ENCODE measurements around the gene TFDP2.
"Not testable (repeated sequence)": the region's sequence is repeated elsewhere in the genome, so short reads cannot be mapped to it uniquely, and the experiment has no call there.

Gene TFDP2

DNA sequence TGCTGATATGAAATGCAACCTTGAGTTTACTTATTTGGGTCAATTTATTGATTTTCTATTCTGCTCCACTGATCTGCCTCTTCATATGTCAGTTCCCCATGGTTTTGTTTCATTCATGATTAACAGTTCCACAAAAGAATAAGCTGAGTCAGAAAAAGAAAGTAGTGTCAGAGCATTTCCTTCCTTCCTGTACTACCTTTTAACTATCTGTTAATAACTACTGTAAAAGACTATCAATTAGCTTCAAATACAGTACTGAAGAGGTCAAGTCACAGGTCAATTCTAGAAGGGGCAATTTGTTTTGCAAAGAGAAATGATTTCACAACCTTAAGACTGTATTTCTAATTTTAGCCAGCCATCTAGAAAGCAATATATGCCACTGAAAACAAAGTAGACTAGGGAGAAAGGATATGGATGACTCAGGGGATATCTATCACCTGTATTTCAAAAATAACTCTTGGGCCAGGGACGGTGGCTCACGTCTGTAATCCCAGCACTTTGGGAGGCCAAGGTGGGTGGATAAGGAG, 129.5 kb downstream of the TFDP2 start:
- no peak for DNase-seq (ENCODE audit: low spot score)

DNA sequence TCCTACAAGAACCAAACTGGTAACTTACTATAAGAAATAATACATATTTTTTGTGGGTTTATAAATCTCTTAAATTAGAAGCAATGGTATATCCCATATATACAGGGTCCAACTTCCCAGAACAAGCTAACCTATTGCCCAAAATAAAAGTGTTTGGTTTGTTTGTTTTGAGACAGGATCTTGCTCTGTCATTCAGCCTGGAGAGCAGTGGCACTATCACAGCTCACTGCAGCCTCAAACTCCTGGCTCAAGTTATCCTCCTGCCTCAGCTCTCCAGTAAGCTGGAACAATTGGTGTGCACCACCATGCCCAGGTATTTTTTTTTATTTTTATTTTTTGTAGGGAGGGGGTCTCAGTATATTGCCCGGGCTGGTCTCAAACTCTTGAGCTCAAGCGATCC, 135.4 kb downstream of the TFDP2 start:
- no peak for DNase-seq (ENCODE audit: low spot score)

DNA sequence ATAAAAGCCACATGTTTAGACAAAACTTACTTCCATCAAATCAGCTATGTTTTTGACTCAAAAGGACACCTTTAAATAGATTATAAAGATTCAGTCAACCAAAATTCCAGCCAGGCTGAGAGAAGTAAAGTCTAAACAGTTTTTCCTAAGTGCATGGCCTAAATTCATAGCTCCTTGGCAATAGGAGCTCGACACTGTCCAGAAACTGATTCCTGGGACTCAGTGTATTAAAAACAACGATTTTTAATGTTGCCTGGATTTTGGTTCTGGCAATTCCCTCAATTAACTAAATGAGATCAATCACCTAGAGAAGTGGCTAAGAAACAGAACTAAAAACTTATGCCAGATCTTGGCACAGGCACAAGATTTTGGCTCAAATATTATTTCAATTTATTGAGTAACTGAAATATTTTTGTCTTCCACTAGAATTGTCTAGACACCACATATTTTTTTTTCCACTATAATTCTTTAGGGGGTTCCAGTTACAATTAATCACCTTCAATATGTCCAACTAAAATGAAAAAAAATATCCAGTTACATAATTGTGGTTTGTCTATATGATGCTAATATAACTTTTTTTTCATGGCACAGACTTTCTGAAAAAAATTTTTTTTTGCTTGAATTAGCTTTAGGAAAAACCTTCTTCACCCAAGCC, 135.9 kb downstream of the TFDP2 start:
- DNase-seq (ENCODE audit: low spot score) = no peak

DNA sequence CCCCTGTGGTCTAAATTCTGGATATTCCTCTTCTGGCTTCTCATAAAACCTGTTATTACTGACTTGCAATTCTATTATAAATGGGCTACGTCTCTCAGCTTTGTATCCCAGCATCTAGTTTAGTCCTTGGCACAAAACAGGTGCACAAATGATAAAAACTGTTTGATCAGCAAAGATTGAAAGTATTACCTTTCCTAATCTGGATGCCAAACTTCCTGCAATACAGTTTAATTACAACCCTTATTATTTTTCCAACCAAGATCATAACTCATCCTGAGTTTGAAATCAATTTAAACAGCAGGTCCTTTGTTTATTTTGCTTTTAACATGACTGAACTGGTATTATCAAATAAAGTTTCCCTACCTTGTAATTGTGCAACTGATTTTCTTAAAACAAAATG, 140.3 kb downstream of the TFDP2 start:
- DNase-seq (ENCODE audit: low spot score) = no peak

DNA sequence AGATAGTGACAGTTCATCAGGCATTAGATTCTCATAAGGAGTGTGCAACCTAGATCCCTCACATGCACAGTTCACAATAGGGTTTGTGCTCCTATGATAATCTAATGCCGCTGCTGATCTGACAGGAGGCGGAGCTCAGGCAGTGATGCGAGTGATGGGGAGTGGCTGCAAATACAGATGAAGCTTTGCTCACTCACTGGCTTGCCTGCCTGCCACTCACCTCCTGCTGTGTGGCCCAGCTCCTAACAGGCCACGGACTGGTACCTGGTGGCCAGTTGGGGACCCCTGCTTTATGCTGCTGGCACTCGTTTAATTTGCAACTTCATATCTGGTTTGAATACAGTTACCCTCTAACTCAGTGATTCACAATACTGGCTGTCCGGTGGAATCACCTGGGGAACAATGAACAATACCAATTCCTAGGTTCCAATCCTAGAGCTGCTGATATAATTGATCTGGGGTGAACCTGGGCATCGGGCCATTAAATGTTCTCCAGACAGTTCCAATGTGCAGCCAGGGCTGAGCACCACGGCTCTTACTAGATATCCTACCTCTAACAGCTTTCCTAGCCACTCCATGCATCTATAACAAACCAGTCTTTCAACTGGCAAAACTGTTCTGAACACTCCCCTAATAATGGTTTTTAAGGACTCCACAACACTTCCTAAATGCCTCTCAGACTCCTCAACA, 141.5 kb downstream of the TFDP2 start:
- DNase-seq (ENCODE audit: low spot score) = no peak

DNA sequence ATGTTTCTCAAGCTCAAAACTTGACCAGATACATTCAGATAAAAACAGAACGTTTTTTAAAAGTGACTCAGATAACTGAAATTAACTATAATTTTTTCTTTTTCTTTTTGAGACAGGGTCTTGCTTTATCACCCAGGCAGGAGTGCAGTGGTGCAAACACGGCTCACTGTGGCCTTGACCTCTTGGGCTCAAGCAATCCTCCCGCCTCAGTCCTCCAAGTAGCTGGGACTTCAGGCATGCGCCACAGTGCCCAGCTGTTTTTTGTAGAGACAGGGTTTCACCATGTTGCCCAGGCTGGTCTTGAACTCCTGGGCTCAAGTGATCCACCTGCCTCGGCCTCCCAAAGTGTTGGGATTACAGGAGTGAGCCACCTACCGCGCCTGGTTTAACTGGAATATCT, 144.4 kb downstream of the TFDP2 start:
- DNase-seq (ENCODE audit: low spot score) = not testable (repeated sequence)

DNA sequence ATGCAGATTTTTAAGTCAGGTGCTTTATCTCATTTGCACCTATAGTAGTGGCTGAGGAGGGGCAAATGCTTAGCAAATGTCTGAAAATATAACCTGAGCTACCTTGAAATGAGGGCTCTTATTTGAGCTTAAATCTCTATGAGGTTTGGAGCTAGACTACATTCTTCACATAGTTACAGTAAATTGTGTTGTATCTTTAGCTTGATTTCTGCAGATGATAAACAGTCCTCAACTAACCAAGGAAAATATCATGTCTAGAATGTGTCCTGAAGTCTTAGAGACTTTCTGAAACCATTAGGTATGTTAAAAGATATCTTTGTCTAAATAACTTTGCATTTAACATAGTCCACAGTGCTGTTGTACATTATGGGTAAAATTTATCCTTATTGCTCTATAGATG, 145.3 kb downstream of the TFDP2 start:
- DNase-seq (ENCODE audit: low spot score) = no peak

DNA sequence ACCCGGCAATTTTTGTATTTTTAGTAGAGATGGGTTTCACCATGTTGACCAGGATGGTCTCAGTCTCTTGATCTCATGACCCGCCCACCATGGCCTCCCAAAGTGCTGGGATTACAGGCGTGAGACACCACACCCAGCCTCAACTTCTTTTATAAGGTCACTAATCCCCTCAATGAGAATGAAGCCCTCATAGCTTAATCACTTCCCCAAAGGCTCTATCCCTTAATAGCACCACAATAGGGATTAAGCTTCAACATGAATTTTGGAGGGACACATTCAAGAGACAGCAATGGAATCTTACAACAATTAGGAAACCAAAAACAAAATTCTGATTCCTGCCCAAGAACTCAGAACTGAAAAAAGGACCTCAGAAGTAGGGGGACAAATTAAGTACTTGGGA, 146.1 kb downstream of the TFDP2 start:
- no peak for DNase-seq (ENCODE audit: low spot score)

DNA sequence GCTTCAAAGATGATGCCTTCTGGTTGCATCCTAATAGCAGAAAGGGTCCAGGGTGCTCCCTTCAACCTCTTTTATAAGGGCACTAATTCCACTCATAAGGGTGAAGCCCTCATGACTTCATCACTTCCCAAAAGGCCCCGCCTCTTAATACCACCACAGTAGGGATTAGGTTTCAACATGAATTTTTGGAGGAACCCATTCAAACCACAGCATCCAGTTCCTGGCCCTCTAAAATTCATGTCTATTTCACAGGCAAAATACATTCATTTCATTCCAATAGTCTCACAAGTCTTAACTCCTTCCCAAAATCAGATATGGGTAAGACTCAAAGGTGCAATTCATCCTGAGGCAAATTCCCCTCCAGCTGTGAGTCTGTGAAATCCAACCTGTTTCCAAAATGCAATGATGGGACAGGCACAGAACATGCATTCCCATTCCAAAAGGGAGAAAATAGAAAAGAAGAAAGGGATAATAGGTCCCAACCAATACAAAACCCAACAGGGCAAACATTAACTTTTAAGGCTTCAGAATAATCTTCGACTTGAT, 148.9 kb downstream of the TFDP2 start:
- DNase-seq (ENCODE audit: low spot score) = no peak

DNA sequence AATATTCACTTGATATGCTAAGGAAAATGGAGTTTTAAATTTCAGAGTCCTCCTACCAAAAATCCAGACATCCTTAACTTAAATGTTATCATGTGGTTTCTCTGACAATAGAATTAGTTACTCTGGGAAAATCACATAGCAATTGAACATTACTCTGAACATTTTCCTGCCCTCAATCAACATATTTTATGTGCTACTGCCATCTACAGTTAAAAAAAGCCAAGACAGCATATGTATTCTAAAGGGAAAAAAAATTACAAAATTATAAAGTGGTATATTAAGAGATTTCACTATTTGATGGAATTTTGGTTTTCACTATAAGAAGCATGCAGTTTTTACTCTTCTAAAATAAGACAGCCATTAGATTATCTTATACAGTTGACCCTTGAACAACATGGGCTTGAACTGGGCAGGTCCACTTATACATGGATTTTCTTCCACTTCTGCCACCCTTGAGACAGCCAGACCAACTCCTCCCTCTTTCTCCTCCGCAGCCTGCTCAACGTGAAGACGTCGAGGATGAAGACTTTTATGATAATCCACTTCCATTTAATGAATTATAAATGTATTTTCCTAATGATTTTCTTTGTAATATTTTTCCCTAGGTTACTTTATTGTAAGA, 150.6 kb downstream of the TFDP2 start:
- no peak for DNase-seq (ENCODE audit: low spot score)

DNA sequence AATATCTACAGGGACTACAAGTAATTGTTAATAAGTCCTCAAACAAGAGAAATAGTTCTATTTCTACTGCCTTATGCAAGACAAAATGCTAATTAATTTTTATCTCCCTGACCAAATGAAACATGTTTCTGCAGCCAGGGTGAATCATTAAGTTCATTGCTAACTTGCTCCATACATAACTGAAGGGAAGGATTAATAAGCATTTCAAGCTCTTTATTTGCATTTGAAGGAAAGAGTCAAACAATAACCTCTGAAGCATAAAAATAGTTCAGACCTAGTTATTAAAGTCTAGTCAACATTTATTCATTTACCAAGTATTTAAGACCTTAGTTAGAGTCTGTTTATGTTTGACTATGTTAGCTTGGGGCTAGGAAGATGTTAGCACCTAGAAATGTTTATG, 152.9 kb downstream of the TFDP2 start:
- DNase-seq (ENCODE audit: low spot score) = no peak

DNA sequence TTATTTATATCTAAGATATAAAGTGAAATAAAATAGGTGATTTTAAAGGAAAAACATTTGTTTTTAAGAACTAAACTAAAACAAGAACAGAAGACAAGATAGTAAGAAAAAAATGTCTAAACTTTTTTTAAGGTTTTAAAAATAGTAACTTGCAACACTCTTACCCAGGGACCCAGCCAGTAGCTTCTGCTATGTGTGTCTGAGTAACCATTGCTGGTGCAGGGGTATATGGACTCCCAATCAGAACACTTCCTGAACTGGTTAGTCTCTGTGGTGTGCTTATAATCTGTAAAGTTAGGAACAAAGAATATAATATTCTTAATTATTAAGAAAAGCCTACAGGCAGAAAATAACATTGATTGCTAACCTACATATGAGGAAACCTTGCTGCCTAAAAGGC, 154.5 kb downstream of the TFDP2 start:
- DNase-seq (ENCODE audit: low spot score) = no peak

DNA sequence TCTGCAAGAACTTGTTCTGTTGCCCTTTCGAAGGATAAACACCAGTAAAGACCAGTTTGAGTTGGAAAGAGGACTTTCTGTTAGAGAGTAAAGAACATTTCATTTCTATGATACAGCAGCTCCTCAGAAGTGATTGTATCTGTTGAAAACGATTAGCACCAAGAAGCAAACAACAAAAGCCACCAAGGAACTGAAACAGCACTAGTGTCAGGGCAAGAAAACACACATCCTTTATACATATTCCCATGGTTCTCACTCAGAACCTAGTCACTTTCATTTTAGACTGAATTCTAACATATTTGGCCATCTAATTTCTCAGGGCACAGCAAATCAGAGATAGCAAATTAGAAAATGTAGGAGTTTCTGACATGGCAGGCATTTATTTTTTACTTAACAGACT, 156.8 kb downstream of the TFDP2 start:
- no peak for DNase-seq (ENCODE audit: low spot score)

DNA sequence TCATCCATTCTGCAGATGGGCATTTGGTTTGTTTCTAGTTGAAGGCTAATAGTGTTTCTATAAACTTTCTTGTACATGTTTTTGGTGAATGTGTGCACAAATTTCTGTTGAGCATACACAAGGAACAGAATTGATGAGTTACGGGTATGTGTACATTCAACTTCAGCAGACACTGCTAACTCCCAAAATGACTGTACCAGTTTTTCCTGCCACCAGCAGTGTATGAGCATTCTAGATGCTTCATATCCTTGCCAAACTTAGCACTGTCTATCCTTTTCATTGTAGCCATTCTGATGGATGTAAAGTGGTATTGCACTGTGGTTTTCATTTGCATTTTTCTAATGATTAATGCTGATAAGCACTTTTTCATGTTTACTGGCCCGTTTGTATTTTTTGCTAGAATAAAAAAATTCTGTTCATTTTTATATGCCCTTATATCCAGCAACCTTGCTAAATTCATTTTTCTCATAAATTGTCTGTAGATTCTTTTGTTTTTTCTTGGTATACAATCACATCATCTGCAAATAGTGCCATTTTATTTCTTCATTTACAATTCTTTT, 162.7 kb downstream of the TFDP2 start:
- no peak for DNase-seq (ENCODE audit: low spot score)

DNA sequence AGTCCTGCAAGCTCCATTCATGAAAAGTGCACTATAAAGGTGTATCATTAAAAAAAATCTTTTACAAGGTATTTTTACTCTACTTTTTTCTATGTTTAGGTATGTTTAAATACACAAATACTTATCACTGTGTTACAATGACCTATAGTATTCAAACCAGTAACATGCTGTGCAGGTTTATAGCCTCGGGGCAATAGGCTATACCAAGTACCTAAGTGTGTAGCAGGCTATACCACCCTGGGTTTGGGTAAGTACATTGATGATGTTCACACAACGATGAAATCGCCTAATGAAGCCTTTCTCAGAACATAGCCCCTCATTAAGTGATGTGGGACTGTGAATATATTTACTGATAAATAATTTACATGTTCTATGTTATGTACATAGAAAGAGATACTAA, 168.3 kb downstream of the TFDP2 start:
- no peak for DNase-seq (ENCODE audit: low spot score)

DNA sequence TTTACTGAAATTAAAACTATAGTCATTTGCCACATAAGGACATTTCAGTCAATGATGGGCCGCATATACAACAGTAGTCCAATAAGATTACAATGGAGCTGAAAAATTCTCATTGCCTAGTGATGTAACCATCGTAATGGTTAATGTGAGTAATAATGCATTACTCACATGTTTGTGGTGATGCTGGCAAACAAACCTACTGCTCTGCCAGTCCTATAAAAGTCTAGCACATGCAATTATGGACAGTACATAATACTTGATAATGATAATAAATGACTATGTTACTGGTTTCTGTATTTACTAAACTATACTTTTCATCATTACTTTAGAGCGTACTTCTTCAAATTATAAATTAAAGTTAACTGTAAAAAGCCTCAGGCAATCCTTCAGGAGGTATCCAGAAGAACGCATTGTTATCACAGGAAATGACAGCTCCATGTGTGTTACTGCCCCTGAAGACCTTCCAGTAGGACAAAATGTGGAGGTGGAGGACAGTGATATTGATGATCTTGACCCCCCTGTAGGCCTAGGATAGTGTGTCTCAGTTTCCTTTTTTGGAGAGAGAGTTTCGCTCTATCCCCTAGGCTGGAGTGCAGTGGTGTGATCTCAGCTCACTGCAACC, 170.2 kb downstream of the TFDP2 start:
- no peak for DNase-seq (ENCODE audit: low spot score)

DNA sequence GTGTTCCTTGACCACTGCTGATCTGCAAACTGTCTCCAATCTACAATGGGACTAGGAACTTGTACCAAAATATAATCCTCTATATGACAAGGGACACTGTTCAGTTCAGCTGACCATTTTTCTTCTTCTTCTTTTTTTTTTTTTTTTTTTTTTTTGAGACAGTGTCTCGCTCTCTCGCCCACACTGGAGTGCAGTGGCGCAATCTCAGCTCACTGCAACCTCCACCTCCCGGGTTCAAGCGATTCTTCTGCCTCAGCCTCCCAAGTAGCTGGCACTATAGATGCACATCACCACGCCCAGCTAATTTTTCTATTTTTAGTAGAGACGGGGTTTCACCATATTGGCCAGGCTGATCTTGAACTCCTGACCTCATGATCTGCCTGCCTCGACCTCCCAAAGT, 174.6 kb downstream of the TFDP2 start:
- DNase-seq (ENCODE audit: low spot score) = not testable (repeated sequence)

DNA sequence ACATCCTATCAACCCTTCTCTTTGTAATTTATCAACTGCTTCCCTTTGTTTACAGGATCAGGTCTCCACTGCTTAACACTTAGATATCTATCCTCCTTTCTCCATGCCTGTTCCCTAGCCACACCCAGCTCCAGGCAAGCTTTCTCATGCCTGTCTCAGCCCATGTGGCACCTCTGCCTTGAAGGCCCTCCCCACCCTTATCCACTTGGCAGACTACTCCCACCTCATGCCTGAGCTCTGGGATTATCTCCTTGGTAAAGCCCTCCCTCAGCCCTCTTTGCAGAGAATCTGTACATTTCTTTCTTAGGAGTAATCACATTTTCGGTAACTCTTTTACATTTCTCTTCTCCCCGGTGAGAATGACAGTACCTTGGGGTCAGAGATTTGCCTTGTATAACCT, 176.9 kb downstream of the TFDP2 start:
- DNase-seq (ENCODE audit: low spot score) = no peak

DNA sequence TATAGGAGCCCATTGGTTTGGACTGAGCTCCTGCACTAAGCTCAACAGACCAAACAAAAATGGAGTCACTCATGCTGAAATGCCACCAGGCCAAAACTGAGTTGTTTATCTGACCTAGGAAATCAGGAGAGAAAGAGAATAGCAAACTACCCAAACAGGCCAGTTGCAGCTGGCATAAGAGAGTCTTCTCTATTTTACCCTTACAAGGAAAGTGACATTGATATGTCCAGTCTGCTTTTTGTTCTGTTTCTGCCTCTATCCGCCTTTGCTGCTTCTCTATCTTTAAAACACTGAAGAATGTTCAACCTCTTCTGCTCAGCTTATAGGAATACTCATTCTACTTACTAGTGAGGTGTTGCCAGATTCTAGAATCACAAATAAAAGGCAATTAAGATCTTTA, 177.8 kb downstream of the TFDP2 start:
- no peak for DNase-seq (ENCODE audit: low spot score)

DNA sequence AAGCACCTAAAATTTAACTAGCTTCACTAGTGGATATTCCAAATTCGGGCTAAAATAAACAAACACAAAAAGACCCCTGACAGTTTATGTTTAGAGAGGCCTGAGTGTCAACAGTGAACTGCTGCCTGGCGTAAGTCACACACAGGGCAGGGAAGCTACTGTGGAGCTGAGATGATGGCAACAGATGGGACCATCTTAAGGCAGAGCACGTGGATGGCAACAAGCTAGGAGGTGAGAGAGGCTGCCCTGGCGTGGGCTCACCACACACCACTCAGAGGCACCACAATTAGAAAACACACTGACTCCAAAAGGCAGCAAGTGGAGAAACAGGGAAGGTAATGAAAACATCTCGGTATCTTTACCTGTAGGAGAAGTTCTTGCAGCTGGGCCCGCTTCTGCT, 179.6 kb downstream of the TFDP2 start:
- DNase-seq (ENCODE audit: low spot score) = no peak

DNA sequence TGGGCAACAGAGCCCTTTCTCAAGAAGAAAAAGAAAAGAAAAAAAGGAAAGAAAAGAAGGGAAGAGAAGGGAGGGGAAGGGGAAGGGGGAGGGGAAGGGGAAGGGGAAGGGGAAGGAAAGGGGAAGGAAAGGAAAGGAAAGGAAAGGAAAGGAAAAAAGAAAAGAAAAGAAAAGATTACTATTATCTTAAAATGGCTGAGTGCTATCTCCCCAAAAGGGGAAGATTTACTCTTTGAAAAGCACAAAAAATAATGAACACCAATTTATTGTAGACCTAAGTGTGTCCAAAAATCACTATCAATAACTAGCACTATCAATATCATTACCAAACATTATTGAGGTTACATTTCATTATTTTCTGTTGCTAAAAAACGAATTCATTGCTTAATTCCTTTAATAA, 183.9 kb downstream of the TFDP2 start:
- no peak for DNase-seq (ENCODE audit: low spot score)

DNA sequence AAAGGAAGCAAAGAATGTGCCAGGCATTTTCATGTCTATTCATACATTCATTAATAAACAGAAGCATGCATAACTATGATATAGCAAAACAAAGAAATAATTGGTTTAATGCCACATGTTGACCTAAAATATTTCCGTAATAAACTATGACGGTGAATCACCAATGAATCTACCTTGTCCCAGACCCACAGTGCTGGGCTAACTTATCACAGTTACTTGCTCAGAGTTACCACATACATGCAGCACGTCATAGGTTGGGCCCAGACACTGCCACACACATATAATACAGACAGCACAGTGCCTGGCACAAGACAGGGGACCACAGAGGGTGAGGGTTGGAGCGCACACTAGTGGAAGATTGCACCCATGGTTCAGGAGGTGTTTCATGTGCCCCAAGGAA, 186.0 kb downstream of the TFDP2 start:
- no peak for DNase-seq (ENCODE audit: low spot score)

Data from CD4-positive, alpha-beta T cell treated with Interleukin-6 at 100 ng/mL for 8 hours (primary cell).